Right lobe of liver (tissue), 6 donors: Measurements from ENCODE around the gene ATAD2B. TPM values are rescaled to one million over a fixed set of nuclear protein-coding genes. Genes with fewer than 3 reads are reported as not detected.

Experiments used
- ATAC-seq, 4 donors: fragments of 200-7000 bp; cut with Tn5 transposase; one replicate each; pipeline ENCODE4 v1.9.1; 2020; ENCODE audit warnings: mild to moderate bottlenecking in 4 of 4, moderate library complexity in 4 of 4
- DNase-seq, 3 donors: peaks; one replicate each; pipeline ENCODE4 v3.0.0-alpha.2; 2020
- H3K27ac ChIP-seq, 3 donors: fragments of 200-600 bp; one replicate each; pipeline ENCODE4 v1.8.0; 2022
- H3K27me3 ChIP-seq, 2 donors: fragments of 200-600 bp; one replicate each; pipeline ENCODE4 v1.8.0; 2022
- H3K36me3 ChIP-seq, 4 donors: fragments of 200-600 bp; sonication (generic) in 1 of 4; one replicate each; pipeline versions ENCODE4 v1.5.1 to v1.8.0; 2017 to 2022; ENCODE audit warnings: control low read depth in 1 of 4
- H3K4me1 ChIP-seq, 4 donors: fragments of 200-600 bp; sonication (generic) in 1 of 4; one replicate each; pipeline versions ENCODE4 v1.5.1 to v1.8.0; 2017 to 2022; ENCODE audit warnings: control low read depth in 1 of 4
- H3K4me3 ChIP-seq, 3 donors: fragments of 200-600 bp; one replicate each; pipeline ENCODE4 v1.8.0; 2022
- H3K9me3 ChIP-seq, 4 donors: fragments of 200-600 bp; sonication (generic) in 1 of 4; one replicate each; pipeline versions ENCODE4 v1.5.1 to v1.8.0; 2017 to 2022; ENCODE audit warnings: control low read depth in 1 of 4
- CTCF ChIP-seq, 4 donors: fragments of 200-600 bp in 3 of 4; fragments of 450-650 bp in 1 of 4; IDR thresholded peaks; one replicate each; pipeline versions ENCODE4 v1.5.1 to v1.8.0; 2016 to 2022; ENCODE audit warnings: antibody characterized with exemption in 4 of 4, mild to moderate bottlenecking in 2 of 4
- POLR2A ChIP-seq: fragments of 450-650 bp; IDR thresholded peaks from one replicate; pipeline ENCODE4 v1.6.1; 2017; ENCODE audit warnings: antibody characterized with exemption, mild to moderate bottlenecking
- WGBS: methylation state at CpG from one replicate; pipeline ENCODE4 v1.1.6; 2018; ENCODE audit warnings: low coverage, low lambda C conversion rate; ENCODE audit not compliant: insufficient coverage; ENCODE audit errors: missing lambda C conversion rate; 5-methylcytosine and 5-hydroxymethylcytosine counted together
- intact Hi-C, 2 donors: fragments of 100-400 bp; cut with DNase I; formaldehyde crosslinking; loops; one replicate each; pipeline versions ENCODE4 v1.11.2 to v1.14.1; 2022
- total RNA-seq, 6 experiments: library from RNA; depleted of rRNA in 2 of 6; stranded (reverse); fragments of >200 nt in 2 of 6; fragmentation: NEBNext Ultra II Directional in 3 of 6; extraction: Animal tissue kit (Norgen Biotek cat#: 25700) in 3 of 6; gene quantifications; one replicate each; pipeline versions ENCODE4 v1.1.0 to v1.2.4, GENCODE V29; 2016 to 2023
- donor health status: DM: no; HTN: yes; CAD: no.
- donor health status: DM: no; HTN: no; CAD: no.
- donor health status: DM: no; HTN: no; CAD: no.
- donor health status: DM: no; HTN: yes; CAD: no.
- donor health status: DM: no; HTN: yes; CAD: no.

ATAD2B gene
- total RNA-seq, 6 experiments from 2014 or later, result 7.5 to 12.1 (median 8.8) TPM

- Histone ChIP-seq H3K9me3 (peaks cover 0 to 4% (median 0%) of the 10 kb centered on the region in 4 donors), H3K27ac (no peak overlapping the region), H3K4me1 (no peaks in the 10 kb centered on the region), H3K27me3 (no peaks in the 10 kb centered on the region), H3K36me3 (peaks cover 0 to 3% (median 0%) of the 10 kb centered on the region in 4 donors), H3K4me3 (no peak overlapping the region)
- DNase-seq (no peak), ATAC-seq (no peak)
- intact Hi-C loops, result no loop called here
- TF ChIP-seq POLR2A (no peak), CTCF (IDR thresholded peaks at IDR 0.05) (no peak)
- WGBS, result 96% methylated on average over 7 of the region's 7 CpGs
These were observed 154.2 kb downstream of the ATAD2B start for GRCh38 chr2:23772684-23773083.

GRCh38 chr2:23772056-23772455 lies 154.9 kb downstream of the ATAD2B start:
- Histone ChIP-seq H3K4me1 (no peaks in the 10 kb centered on the region), H3K27ac (no peak overlapping the region), H3K27me3 (no peaks in the 10 kb centered on the region), H3K36me3 (peaks cover 0 to 3% (median 0%) of the 10 kb centered on the region in 4 donors), H3K4me3 (no peak overlapping the region), H3K9me3 (peaks cover 0 to 4% (median 0%) of the 10 kb centered on the region in 4 donors)
- WGBS, result 56% methylated on average over 1 of the region's 1 CpG
- ATAC-seq (no peak), DNase-seq (no peak)
- intact Hi-C loops, result no loop called here
- TF ChIP-seq CTCF (IDR thresholded peaks at IDR 0.05) (no peak), POLR2A (no peak)

GRCh38 chr2:23769364-23769763 lies 157.6 kb downstream of the ATAD2B start:
- TF ChIP-seq POLR2A (no peak), CTCF (IDR thresholded peaks at IDR 0.05) (no peak)
- WGBS, result 97% methylated on average over 5 of the region's 5 CpGs
- no peak for ATAC-seq
- Histone ChIP-seq H3K4me3 (no peak overlapping the region), H3K4me1 (no peaks in the 10 kb centered on the region), H3K36me3 (peaks cover 0 to 3% (median 0%) of the 10 kb centered on the region in 4 donors), H3K27me3 (no peaks in the 10 kb centered on the region), H3K27ac (no peak overlapping the region), H3K9me3 (peaks cover 0 to 4% (median 0%) of the 10 kb centered on the region in 4 donors)
- intact Hi-C loops, result no loop called here
- DNase-seq, result no peak

GRCh38 chr2:23767876-23768621 lies 158.9 kb downstream of the ATAD2B start:
- intact Hi-C loops, result no loop called here
- DNase-seq, result no peak
- H3K36me3 ChIP-seq, result peaks cover 0 to 2% (median under 1%) of the 10 kb centered on the region in 4 donors
- WGBS, result 88% methylated on average over 5 of the region's 5 CpGs
- H3K4me3 ChIP-seq, result no peak overlapping the region
- TF ChIP-seq POLR2A, result no peak
- no peak for TF ChIP-seq CTCF (IDR thresholded peaks at IDR 0.05)
- peaks cover 0 to 4% (median 0%) of the 10 kb centered on the region in 4 donors for H3K9me3 ChIP-seq
- no peak for ATAC-seq
- H3K27me3 ChIP-seq, result no peaks in the 10 kb centered on the region
- no peaks in the 10 kb centered on the region for H3K4me1 ChIP-seq
- H3K27ac ChIP-seq, result no peak overlapping the region
